Neural progenitor cell (in vitro differentiated cells): Measurements from ENCODE around the gene ACMSD.

Experiments
- EZH2phosphoT487 ChIP-seq: fragments of 200-600 bp; sonication (generic); IDR thresholded peaks from 2 replicates; pipeline ENCODE4 v1.6.1; 2017; ENCODE audit warnings: antibody characterized with exemption
- TF ChIP-seq, protein P1 (sequence below): fragments of 200-600 bp; sonication (generic); IDR thresholded peaks from 2 replicates; pipeline ENCODE4 v1.5.1; 2017; ENCODE audit warnings: antibody characterized with exemption, mild to moderate bottlenecking

DNA sequence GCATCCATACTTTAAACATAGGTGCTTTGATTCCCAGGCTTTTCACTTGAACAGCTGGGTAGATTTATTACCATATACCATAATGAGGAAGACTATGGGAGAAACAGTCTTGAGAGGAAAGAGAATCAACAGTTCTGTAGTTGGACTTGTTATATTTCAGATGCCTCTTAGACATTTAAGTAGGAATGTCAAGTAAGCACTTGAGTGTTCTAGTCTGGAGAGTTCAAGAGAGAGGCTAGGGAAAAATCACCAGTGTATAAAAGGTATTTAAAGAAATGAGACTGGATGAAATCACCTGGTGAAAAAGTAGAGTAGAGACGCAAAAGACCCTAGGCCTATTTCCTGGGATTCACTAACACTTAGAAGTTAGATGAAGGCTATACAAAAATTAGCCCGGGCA is 66.8 kb downstream of the ACMSD start:
- TF ChIP-seq, protein P1, sequence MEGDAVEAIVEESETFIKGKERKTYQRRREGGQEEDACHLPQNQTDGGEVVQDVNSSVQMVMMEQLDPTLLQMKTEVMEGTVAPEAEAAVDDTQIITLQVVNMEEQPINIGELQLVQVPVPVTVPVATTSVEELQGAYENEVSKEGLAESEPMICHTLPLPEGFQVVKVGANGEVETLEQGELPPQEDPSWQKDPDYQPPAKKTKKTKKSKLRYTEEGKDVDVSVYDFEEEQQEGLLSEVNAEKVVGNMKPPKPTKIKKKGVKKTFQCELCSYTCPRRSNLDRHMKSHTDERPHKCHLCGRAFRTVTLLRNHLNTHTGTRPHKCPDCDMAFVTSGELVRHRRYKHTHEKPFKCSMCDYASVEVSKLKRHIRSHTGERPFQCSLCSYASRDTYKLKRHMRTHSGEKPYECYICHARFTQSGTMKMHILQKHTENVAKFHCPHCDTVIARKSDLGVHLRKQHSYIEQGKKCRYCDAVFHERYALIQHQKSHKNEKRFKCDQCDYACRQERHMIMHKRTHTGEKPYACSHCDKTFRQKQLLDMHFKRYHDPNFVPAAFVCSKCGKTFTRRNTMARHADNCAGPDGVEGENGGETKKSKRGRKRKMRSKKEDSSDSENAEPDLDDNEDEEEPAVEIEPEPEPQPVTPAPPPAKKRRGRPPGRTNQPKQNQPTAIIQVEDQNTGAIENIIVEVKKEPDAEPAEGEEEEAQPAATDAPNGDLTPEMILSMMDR = no peak
- TF ChIP-seq EZH2phosphoT487 = no peak
